ENCODE results near the gene SLC35F4.
A peak's percentile ranks its signal among the peaks of the same experiment; 100 is the strongest.

DNA sequence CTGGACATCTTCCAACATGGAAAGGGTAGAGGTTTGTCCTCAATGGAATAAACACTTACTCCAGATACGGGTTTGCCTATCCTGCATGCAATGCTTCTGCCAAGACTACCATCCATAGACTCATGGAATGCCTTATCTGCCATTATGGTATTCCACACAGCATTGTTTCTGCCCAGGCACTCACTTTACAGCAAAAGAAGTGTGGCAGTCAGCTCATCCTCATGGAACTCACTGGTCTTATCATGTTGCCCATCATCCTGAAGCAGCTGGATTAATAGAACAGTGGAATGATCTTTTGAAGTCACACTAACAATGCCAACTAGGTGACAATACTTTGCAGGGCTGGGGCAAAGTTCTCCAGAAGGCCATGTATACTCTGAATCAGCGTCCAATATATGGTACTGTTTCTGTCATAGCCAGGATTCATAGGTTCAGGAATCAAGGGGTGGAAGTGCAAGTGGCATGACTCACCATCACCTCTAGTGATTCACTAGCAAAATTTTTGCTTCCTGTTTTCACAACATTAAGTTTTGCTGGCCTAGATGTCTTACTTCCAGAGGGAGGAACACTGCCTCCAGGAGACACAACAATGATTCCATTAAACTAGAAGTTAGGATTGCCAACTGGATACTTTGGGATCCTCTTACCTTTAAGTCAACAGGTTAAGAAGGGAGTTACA, 140.4 kb downstream of the SLC35F4 start:
- TF ChIP-seq EZH2 (IDR thresholded peaks at IDR 0.05; ENCODE audit: borderline replicate concordance, low read depth, low read length, severe bottlenecking) (no peak), CTCF (IDR thresholded peaks at IDR 0.05; ENCODE audit: extremely low read depth in 1 of 2, insufficient read depth in 1 of 2, low read depth in 1 of 2, low read length in 2 of 2) (no peak), POLR2A (IDR thresholded peaks at IDR 0.05; ENCODE audit: low read depth, low read length) (no peak), POLR2AphosphoS5 (IDR thresholded peaks at IDR 0.05; ENCODE audit: insufficient read depth, low read depth, low read length) (peak; percentile 56), GATA2 (IDR thresholded peaks at IDR 0.05; ENCODE audit: insufficient read depth, insufficient read length, low read depth, low read length) (peak; percentile 91)
- TF ChIP-seq, protein P1, sequence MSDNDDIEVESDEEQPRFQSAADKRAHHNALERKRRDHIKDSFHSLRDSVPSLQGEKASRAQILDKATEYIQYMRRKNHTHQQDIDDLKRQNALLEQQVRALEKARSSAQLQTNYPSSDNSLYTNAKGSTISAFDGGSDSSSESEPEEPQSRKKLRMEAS (IDR thresholded peaks at IDR 0.05; ENCODE audit: insufficient read depth, insufficient read length): no peak

All from endothelial cell of umbilical vein (primary cell).